HUES48 (cell line): ENCODE data around the gene PFKP.

Source experiments
- H3K27ac ChIP-seq: one replicate; pipeline ENCODE4 v1.7.0; 2013; ENCODE audit warnings: low read depth, low read length, inconsistent platforms
- H3K27me3 ChIP-seq: 2 replicates; pipeline ENCODE4 v1.6.1; 2013; ENCODE audit warnings: mild to moderate bottlenecking, low read length; ENCODE audit not compliant: control insufficient read depth, insufficient read depth
- H3K36me3 ChIP-seq: 2 replicates; pipeline ENCODE4 v1.6.1; 2013; ENCODE audit warnings: low read length; ENCODE audit not compliant: control insufficient read depth, insufficient read depth
- H3K4me1 ChIP-seq: 2 replicates; pipeline ENCODE4 v1.6.1; 2013; ENCODE audit warnings: mild to moderate bottlenecking, low read length; ENCODE audit not compliant: control insufficient read depth, insufficient read depth
- H3K4me3 ChIP-seq: 2 replicates; pipeline ENCODE4 v1.5.1; 2013; ENCODE audit warnings: mild to moderate bottlenecking, low read depth, low read length
- H3K9ac ChIP-seq: 2 replicates; pipeline ENCODE4 v1.6.1; 2013; ENCODE audit warnings: mild to moderate bottlenecking, low read depth, low read length, moderate library complexity
- H3K9me3 ChIP-seq: 2 replicates; pipeline ENCODE4 v1.6.1; 2013; ENCODE audit warnings: low read length; ENCODE audit not compliant: control insufficient read depth, insufficient read depth

Gene PFKP

DNA sequence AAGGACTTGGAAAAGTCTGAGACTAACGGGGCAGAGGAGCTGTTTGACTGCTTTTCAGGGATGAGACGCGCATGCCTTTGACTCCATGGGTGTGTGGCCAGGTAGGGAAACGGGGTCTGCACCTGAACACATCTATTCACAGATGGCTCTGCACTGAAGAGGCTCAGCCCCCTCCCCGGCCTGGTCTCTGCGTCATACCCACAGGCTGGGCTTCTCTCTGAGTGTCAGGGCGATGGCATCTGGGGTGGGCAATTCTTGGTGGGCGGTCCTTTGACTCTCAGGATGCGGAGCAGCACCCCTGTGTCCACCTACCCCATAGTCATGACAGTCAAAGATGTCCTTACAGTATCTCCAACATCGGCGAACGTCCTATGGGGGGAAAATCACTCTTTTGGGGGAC lies 23.0 kb downstream of the PFKP start:
- no peaks in the 10 kb centered on the region for H3K9me3 ChIP-seq
- H3K9ac ChIP-seq = no peak overlapping the region
- peaks cover 24% of the 10 kb centered on the region for H3K36me3 ChIP-seq
- no peaks in the 10 kb centered on the region for H3K27me3 ChIP-seq
- no peak overlapping the region for H3K27ac ChIP-seq
- H3K4me3 ChIP-seq = no peak overlapping the region
- peaks cover 14% of the 10 kb centered on the region; the same call in 1 of the 2 replicates for H3K4me1 ChIP-seq

DNA sequence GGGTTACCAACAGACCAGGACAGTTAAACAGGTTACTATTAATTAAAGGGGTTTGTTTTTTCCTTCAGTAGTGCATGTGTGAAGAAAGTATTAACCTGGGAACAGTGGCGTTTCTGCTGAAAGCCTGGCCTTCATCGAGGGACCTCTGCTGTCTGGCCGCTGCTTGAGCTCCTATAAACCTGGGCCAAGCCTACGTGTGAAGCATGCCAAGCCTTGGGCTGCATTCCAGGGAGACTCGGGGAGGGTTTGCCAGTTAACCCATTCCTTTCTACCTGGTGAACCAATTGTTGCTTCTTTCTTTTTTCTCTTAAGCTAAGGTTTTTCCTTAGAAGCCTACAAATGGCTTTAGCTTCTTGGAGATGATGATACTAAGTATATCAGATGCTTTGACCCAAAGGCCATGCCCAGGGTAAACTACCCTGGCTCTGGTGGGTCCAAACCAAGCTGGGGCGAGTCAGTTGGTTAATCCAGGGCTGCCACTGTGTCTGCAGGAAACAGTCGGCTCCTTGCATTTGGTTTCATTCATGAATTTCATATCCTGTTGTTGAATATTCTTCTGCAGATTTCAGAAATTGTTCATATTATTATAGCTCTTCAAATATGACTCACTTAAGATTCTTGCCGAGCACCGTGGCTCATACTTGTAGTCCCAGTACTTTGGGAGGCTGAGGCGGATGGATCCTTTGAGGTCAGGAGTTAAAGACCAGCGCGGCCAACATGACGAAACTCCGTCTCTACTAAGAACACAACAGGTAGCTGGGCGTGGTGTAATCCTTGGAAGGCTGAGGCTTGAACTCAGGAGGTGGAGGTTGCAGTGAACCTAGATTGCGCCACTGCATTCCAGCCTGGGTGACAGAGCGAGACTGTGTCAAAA lies 23.8 kb downstream of the PFKP start:
- Histone ChIP-seq H3K27me3 (no peaks in the 10 kb centered on the region), H3K9me3 (no peaks in the 10 kb centered on the region), H3K9ac (no peak overlapping the region), H3K27ac (peak overlapping the region; percentile 36), H3K36me3 (peaks cover 27% of the 10 kb centered on the region), H3K4me1 (peaks cover 18% of the 10 kb centered on the region; the same call in 1 of the 2 replicates), H3K4me3 (no peak overlapping the region)

DNA sequence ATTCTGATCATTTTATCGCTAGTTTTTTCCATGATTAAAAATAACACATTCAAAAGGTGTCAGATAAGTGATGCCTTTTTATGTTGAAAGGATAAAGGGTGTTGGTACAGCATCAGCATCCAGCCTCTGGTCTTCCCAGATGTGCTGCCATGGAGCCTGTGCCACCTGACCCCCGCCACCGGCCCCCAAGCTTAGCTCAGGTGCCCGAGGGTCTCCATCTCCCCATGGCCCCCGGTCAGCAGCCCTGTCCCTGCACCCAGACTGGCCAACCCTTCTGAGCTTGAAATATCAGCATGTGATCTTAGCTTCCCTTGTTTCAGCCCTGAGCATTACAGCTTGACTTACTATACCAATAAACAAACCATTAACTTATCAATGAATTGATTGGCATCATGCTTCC lies 24.6 kb downstream of the PFKP start:
- H3K9ac ChIP-seq = no peak overlapping the region
- H3K4me3 ChIP-seq = no peak overlapping the region
- H3K27me3 ChIP-seq = no peaks in the 10 kb centered on the region
- peaks cover 18% of the 10 kb centered on the region; the same call in 1 of the 2 replicates for H3K4me1 ChIP-seq
- no peaks in the 10 kb centered on the region for H3K9me3 ChIP-seq
- peaks cover 24% of the 10 kb centered on the region for H3K36me3 ChIP-seq
- no peak overlapping the region for H3K27ac ChIP-seq

DNA sequence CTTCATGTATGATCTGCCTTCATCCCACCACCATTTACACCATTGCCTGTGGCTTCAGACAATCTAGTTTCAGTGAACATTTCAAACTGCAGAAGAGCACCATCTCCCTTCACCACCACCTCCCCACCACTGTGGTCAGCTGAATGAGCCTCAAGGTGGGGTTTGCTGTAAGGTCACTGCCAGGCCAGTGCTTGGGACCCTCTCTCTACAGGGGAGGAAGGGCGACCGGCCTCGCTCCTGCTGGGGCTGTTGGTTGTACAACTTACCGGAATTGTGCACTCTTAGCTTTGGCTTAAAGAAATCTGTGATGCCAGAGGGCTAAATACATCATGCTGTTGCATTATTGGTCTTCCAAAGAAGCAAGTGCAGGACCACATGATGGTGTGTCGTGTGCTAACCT lies 26.6 kb downstream of the PFKP start:
- H3K4me1 ChIP-seq = peaks cover 18% of the 10 kb centered on the region; the same call in 1 of the 2 replicates
- peak overlapping the region; percentile 90 for H3K27ac ChIP-seq
- no peaks in the 10 kb centered on the region for H3K9me3 ChIP-seq
- H3K36me3 ChIP-seq = peaks cover 26% of the 10 kb centered on the region
- H3K9ac ChIP-seq = no peak overlapping the region
- H3K27me3 ChIP-seq = no peaks in the 10 kb centered on the region
- H3K4me3 ChIP-seq = no peak overlapping the region

DNA sequence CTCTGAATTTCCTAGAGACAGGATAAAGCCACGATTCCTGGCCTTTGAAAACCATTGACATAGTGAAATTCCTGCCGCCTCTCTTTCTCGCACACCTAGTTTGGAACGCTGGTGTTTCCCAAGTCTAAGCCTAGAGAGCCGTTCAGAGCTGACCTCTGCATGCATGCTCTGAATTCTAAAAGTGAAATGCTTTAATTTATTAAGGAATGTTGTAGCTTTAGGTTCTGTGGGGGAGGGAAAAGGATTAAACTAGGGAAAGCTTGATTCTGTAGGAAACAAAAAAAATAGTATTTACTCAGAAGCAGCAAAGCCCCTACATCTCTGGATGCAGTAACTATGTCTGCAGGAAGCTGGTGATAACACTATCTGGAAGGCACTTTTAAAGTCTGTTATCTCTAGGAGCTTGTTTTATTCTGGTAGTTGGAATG lies 27.3 kb downstream of the PFKP start:
- Histone ChIP-seq H3K4me1 (peaks cover 18% of the 10 kb centered on the region; the same call in 1 of the 2 replicates), H3K36me3 (peaks cover 32% of the 10 kb centered on the region), H3K9me3 (no peaks in the 10 kb centered on the region), H3K9ac (no peak overlapping the region), H3K4me3 (no peak overlapping the region), H3K27ac (peak overlapping the region; percentile 90), H3K27me3 (no peaks in the 10 kb centered on the region)

DNA sequence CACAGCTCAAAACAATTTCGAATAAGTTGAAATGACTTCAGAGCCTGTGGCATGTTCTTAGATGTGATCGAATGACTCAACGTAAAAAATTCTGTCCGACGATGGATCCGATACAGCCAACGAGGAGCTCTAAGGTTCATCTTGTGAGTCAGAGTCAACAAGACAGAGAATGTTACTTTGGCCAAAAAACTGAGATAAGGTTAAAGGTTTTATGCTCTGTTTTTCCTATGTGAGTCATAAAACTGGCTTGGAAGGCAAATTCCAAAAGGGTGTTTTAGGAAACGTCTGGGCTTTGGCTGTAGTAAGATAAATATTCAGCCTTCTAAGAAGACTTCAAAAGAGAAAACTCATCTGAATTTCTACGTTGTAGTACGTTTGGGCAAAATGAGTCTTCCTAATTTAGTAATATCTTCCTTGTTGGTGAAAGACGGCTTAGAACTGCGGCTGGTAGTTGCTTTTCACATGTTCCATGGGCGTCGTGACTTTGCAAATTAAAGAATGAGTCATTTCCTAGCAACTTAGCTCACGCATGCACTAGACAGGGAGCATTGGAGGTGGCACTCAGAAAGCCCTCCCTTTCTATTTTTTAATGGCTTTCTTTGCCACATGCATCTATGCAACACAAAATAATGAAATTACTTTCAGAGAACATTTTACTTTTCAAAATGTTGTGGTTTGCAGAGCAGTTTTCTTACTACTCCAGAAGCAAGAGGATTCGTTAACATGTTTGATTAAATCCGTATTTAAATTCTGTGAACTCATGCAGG lies 28.2 kb downstream of the PFKP start:
- peaks cover 16% of the 10 kb centered on the region; the same call in 1 of the 2 replicates for H3K4me1 ChIP-seq
- no peak overlapping the region for H3K4me3 ChIP-seq
- H3K27ac ChIP-seq = peak overlapping the region; percentile 90
- H3K27me3 ChIP-seq = no peaks in the 10 kb centered on the region
- no peak overlapping the region for H3K9ac ChIP-seq
- H3K9me3 ChIP-seq = no peaks in the 10 kb centered on the region
- peaks cover 41% of the 10 kb centered on the region for H3K36me3 ChIP-seq

DNA sequence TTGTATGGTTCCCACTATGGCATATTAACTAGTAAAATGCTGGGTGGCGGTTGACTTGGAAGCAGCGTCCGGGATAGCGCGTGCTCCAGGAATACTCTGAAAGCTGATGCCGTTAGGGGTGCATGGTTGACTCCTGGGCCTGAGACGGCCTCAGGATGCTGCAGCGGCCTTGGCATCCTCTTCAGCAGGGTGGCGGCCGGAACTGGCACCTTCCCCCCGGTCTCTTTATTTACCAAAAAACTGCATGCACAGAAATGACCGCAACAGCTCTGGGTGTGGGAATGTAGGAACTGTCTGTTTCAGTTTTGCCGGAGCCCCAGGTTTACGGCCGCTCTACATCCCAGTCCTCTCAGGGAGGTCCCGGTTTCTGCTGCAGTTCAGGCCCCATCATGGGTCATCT lies 28.8 kb downstream of the PFKP start:
- Histone ChIP-seq H3K9ac (no peak overlapping the region), H3K36me3 (peaks cover 42% of the 10 kb centered on the region), H3K27ac (peak overlapping the region; percentile 90), H3K27me3 (no peaks in the 10 kb centered on the region), H3K4me1 (peaks cover 13% of the 10 kb centered on the region; the same call in 1 of the 2 replicates), H3K9me3 (no peaks in the 10 kb centered on the region), H3K4me3 (no peak overlapping the region)

DNA sequence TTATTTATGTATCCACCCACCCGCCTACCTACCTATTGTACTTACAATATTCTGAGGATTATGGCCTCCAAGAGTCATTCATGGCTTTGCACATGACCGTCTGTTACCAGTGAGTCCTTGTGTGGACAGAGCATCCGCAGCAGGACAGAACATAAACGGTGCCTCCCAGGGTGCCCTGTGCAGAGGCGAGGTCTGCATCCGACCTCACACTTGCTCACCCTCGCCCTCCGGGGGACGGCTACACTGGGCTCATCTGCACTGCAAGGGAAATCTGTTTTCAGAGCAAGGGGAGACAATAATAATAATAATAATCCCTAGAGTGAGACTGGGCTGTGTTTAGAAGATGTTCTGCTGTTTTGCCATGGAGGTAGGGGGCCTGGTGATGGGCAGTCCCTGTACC lies 29.8 kb downstream of the PFKP start:
- Histone ChIP-seq H3K9me3 (no peaks in the 10 kb centered on the region), H3K4me1 (peaks cover 13% of the 10 kb centered on the region; the same call in 1 of the 2 replicates), H3K4me3 (no peak overlapping the region), H3K36me3 (peaks cover 42% of the 10 kb centered on the region), H3K27me3 (no peaks in the 10 kb centered on the region), H3K9ac (no peak overlapping the region), H3K27ac (no peak overlapping the region)

DNA sequence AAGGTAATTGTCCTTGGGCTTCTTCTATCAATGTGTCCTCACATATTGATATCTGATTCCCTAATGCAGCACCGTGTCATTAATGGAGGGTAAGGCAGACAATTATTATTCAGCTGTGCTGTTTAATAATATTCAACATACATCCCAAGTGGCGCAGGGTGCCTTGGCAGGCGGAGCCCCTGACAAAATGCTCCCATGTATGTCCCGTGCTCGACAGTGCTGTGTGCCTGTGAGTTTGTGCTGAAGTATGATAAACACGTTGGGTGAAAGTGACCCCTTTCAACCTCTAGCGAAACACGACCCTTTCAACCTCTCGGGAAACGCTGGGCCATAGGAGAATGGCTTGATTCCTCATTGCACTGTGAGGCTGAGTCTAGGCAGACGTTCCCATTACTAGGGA lies 31.3 kb downstream of the PFKP start:
- Histone ChIP-seq H3K9me3 (no peaks in the 10 kb centered on the region), H3K9ac (no peak overlapping the region), H3K36me3 (peaks cover 50% of the 10 kb centered on the region), H3K27me3 (no peaks in the 10 kb centered on the region), H3K4me1 (peaks cover 17% of the 10 kb centered on the region), H3K4me3 (no peak overlapping the region), H3K27ac (no peak overlapping the region)

DNA sequence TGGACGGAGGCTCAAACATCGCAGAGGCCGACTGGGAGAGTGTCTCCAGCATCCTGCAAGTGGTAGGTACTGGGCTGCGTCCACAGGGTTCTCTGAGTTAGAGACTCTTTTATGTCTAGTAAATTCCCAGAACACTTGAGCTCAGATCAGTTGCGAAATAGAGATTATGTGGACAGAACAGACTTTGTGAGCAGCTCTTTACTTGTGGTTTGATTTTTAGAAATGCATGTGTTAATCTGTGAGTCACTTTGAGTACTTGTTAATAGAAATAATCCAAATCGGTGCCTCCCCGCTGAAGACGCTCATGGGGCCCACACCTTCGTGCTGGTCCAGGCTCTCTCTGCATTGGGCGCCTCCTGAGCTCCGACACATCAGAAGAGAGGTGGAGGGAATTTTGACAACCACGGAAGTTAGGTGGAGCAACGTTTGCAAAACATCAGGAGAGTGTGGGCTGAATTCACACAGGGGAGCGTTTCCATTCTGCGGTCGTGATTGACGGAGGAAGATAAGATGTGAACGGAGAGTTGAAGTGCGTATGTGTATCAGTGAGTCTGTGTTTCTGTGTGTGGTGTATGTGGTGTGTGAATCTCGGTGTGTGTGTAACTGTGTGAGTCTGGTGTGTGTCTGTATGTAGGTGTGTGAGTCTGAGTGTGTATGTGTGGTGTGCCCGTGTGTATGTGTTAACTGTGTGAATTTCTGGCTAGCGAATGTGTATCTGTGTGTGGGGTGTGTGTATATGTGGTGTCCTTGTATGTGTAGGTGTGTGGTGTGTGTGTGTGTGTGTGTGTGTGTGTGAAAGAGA lies 32.1 kb downstream of the PFKP start:
- Histone ChIP-seq H3K9ac (no peak overlapping the region), H3K36me3 (peaks cover 58% of the 10 kb centered on the region), H3K4me1 (peaks cover 16% of the 10 kb centered on the region)

More for the DNA sequence above, 32.1 kb downstream of the PFKP start:
- Histone ChIP-seq H3K27me3 (no peaks in the 10 kb centered on the region), H3K9me3 (no peaks in the 10 kb centered on the region), H3K27ac (no peak overlapping the region), H3K4me3 (no peak overlapping the region)
